HEK293 (cell line): ENCODE results near the gene LANCL2.

Experiments
- CTCF ChIA-PET: fragments of 350-600 bp; formaldehyde crosslinking; extraction: SDS; loops from one replicate; lab custom pipeline; 2021; ENCODE audit warnings: antibody characterized with exemption; lab: Yijun Ruan, JAX
- POLR2A ChIA-PET: fragments of 300-600 bp; formaldehyde crosslinking; extraction: SDS; loops from one replicate; lab custom pipeline; 2020; ENCODE audit warnings: antibody characterized with exemption, inconsistent platforms; lab: Yijun Ruan, JAX
- H3K27ac ChIP-seq: fragments of 200-500 bp; sonication (Bioruptor generic); 2 replicates; pipeline ENCODE4 v1.5.1; 2014; ENCODE audit warnings: low read depth, low read length, control low read depth, inconsistent platforms; ENCODE audit errors: extremely low read depth
- H3K36me3 ChIP-seq, 2 experiments: fragments of 200-500 bp in 1 of 2; sonication (Bioruptor generic) in 1 of 2; 1 replicate in 1 of 2; 2 replicates in 1 of 2; pipeline ENCODE4 v1.5.1; 2014 to 2017; ENCODE audit warnings: inconsistent platforms in 2 of 2, low read length in 2 of 2; ENCODE audit not compliant: control insufficient read depth in 2 of 2, insufficient read depth in 1 of 2
- H3K4me1 ChIP-seq: fragments of 200-500 bp; sonication (Bioruptor generic); 2 replicates; pipeline ENCODE4 v1.5.1; 2014; ENCODE audit warnings: mild to moderate bottlenecking, low read length, inconsistent platforms; ENCODE audit not compliant: control insufficient read depth, insufficient read depth
- H3K4me3 ChIP-seq: 2 replicates; pipeline ENCODE4 v1.5.1; 2011; ENCODE audit warnings: low read depth, mild to moderate bottlenecking, control low read depth, low read length, moderate library complexity
- H3K9me3 ChIP-seq: fragments of 200-500 bp; sonication (Bioruptor generic); 2 replicates; pipeline ENCODE4 v1.5.1; 2014; ENCODE audit warnings: low read depth, low read length, inconsistent platforms; ENCODE audit not compliant: control insufficient read depth, insufficient read depth
- AEBP2 ChIP-seq: fragments of 450-650 bp; formaldehyde crosslinking; IDR thresholded peaks from 2 replicates; pipeline ENCODE4 v1.5.1; 2016; ENCODE audit warnings: missing biosample characterization, missing genetic modification characterization, borderline replicate concordance
- ATF2 ChIP-seq: fragments of 450-650 bp; formaldehyde crosslinking; IDR thresholded peaks from 2 replicates; pipeline ENCODE4 v1.5.1; 2016; ENCODE audit warnings: missing biosample characterization, missing genetic modification characterization, low read depth
- PRDM4 ChIP-seq: fragments of 450-650 bp; formaldehyde crosslinking; IDR thresholded peaks from 2 replicates; pipeline ENCODE4 v1.5.1; 2017; ENCODE audit warnings: missing biosample characterization, missing genetic modification characterization
- SCRT2 ChIP-seq: fragments of 450-650 bp; formaldehyde crosslinking; IDR thresholded peaks from 2 replicates; pipeline ENCODE4 v1.5.1; 2016; ENCODE audit warnings: missing biosample characterization, missing genetic modification characterization
- SP3 ChIP-seq: fragments of 450-650 bp; formaldehyde crosslinking; IDR thresholded peaks from 2 replicates; pipeline ENCODE4 v1.5.1; 2016; ENCODE audit warnings: missing biosample characterization, missing genetic modification characterization
- TSHZ1 ChIP-seq: fragments of 450-650 bp; formaldehyde crosslinking; IDR thresholded peaks from 2 replicates; pipeline ENCODE4 v1.5.1; 2016; ENCODE audit warnings: missing biosample characterization, missing genetic modification characterization, borderline replicate concordance
- ZNF155 ChIP-seq: fragments of 450-650 bp; formaldehyde crosslinking; IDR thresholded peaks from 2 replicates; pipeline ENCODE4 v1.5.1; 2016; ENCODE audit warnings: missing biosample characterization, missing genetic modification characterization
- ZNF18 ChIP-seq: fragments of 450-650 bp; formaldehyde crosslinking; IDR thresholded peaks from 2 replicates; pipeline ENCODE4 v1.5.1; 2016; ENCODE audit warnings: missing biosample characterization, missing genetic modification characterization
- ZNF391 ChIP-seq: fragments of 450-650 bp; formaldehyde crosslinking; IDR thresholded peaks from 2 replicates; pipeline ENCODE4 v1.5.1; 2016; ENCODE audit warnings: low read depth, missing biosample characterization, missing genetic modification characterization, borderline replicate concordance
- ZNF423 ChIP-seq: fragments of 450-650 bp; formaldehyde crosslinking; IDR thresholded peaks from 2 replicates; pipeline ENCODE4 v1.5.1; 2016; ENCODE audit warnings: missing biosample characterization, missing genetic modification characterization
- ZNF48 ChIP-seq: fragments of 450-650 bp; formaldehyde crosslinking; IDR thresholded peaks from 2 replicates; pipeline ENCODE4 v1.5.1; 2016; ENCODE audit warnings: missing biosample characterization, missing genetic modification characterization
- ZNF529 ChIP-seq: fragments of 450-650 bp; formaldehyde crosslinking; IDR thresholded peaks from 2 replicates; pipeline ENCODE4 v1.5.1; 2017; ENCODE audit warnings: missing genetic modification characterization, missing biosample characterization; ENCODE audit not compliant: insufficient replicate concordance
- ZNF600 ChIP-seq: fragments of 450-650 bp; formaldehyde crosslinking; IDR thresholded peaks from 2 replicates; pipeline ENCODE4 v1.5.1; 2016; ENCODE audit warnings: missing biosample characterization, missing genetic modification characterization
- ZNF664 ChIP-seq: fragments of 450-650 bp; formaldehyde crosslinking; IDR thresholded peaks from 2 replicates; pipeline ENCODE4 v1.5.1; 2016; ENCODE audit warnings: missing biosample characterization, missing genetic modification characterization
- ZNF843 ChIP-seq: fragments of 450-650 bp; formaldehyde crosslinking; IDR thresholded peaks from 2 replicates; pipeline ENCODE4 v1.5.1; 2016; ENCODE audit warnings: missing biosample characterization, missing genetic modification characterization
- ZSCAN18 ChIP-seq: fragments of 450-650 bp; formaldehyde crosslinking; IDR thresholded peaks from 2 replicates; pipeline ENCODE4 v1.5.1; 2016; ENCODE audit warnings: missing biosample characterization, missing genetic modification characterization
- ZSCAN23 ChIP-seq: fragments of 450-650 bp; formaldehyde crosslinking; IDR thresholded peaks from 2 replicates; pipeline ENCODE4 v1.5.1; 2016; ENCODE audit warnings: missing biosample characterization, missing genetic modification characterization

Gene LANCL2

GRCh38 chr7:55326945-55327626, 38.1 kb upstream of the LANCL2 start (continued):
- TF ChIP-seq PRDM4 (tag by site-specific recombination) (no peak), ATF2 (tag by site-specific recombination) (no peak)

GRCh38 chr7:55335151-55335550, 30.0 kb upstream of the LANCL2 start:
- Histone ChIP-seq H3K4me1 (no peaks in the 10 kb centered on the region), H3K27ac (no peak overlapping the region), H3K36me3 (no peaks in the 10 kb centered on the region), H3K4me3 (no peak overlapping the region), H3K9me3 (no peaks in the 10 kb centered on the region)
- TF ChIP-seq PRDM4 (tag by site-specific recombination) (no peak), ZNF155 (tag by site-specific recombination) (no peak), ZNF664 (tag by site-specific recombination) (no peak), ZNF600 (tag by site-specific recombination) (no peak), ZNF48 (tag by site-specific recombination) (no peak), SP3 (tag by site-specific recombination) (no peak), ZNF18 (tag by site-specific recombination) (no peak), AEBP2 (tag by site-specific recombination) (no peak), ZNF391 (tag by site-specific recombination) (no peak)
- POLR2A ChIA-PET, result no interaction called here
- CTCF ChIA-PET, result interaction anchor here (0.6 kb wide), 1 partner anchor 81 kb away, joined by 3 read pairs; no protein-coding TSS in a partner anchor

GRCh38 chr7:55335786-55336185, 29.4 kb upstream of the LANCL2 start:
- Histone ChIP-seq H3K36me3 (no peaks in the 10 kb centered on the region), H3K27ac (no peak overlapping the region), H3K9me3 (no peaks in the 10 kb centered on the region), H3K4me1 (no peaks in the 10 kb centered on the region), H3K4me3 (no peak overlapping the region)
- POLR2A ChIA-PET, result no interaction called here
- CTCF ChIA-PET, result interaction anchor here (0.6 kb wide), 2 partner anchors 28 to 81 kb away, joined by 3 read pairs; no protein-coding TSS in a partner anchor
- no peak for TF ChIP-seq SCRT2 (tag by site-specific recombination)
- TF ChIP-seq TSHZ1, result no peak
- no peak for TF ChIP-seq ZNF843 (tag by site-specific recombination)
- no peak for TF ChIP-seq ZSCAN23 (tag by site-specific recombination)
- TF ChIP-seq ZSCAN18, result no peak
- TF ChIP-seq ZNF529, result no peak
- no peak for TF ChIP-seq ZNF423 (tag by site-specific recombination)
